ENCODE results near the gene FTCD. TPM values are rescaled to one million over a fixed set of nuclear protein-coding genes. Genes with fewer than 3 reads are reported as not detected.

The FTCD gene
- total and polyA plus RNA-seq, 9 of the 15 experiments (the other 6 are each of a cell fraction or from before 2014, with no cell fraction given), result 0.11 to 1.6 (median 0.67) TPM; not detected in 5

GRCh38 chr21:46184625-46185555 is 29.5 kb upstream of the FTCD start (continued):
- peak; percentile 44 for TF ChIP-seq HMGN3 (IDR thresholded peaks at IDR 0.05; ENCODE audit: borderline replicate concordance, extremely low read depth, insufficient read length, low read depth, low read length)
- no peak for TF ChIP-seq EWSR1 (IDR thresholded peaks at IDR 0.05; ENCODE audit: borderline replicate concordance, low read depth, partially characterized antibody)
- no peak for TF ChIP-seq WHSC1 (IDR thresholded peaks at IDR 0.05; ENCODE audit: low read length)
- TF ChIP-seq SOX6 (IDR thresholded peaks at IDR 0.05), result no peak
- TF ChIP-seq SMC3 (conservative IDR thresholded peaks at IDR 0.05; ENCODE audit: insufficient read depth, low read depth, low read length), result no peak
- TF ChIP-seq POLR2B (IDR thresholded peaks at IDR 0.05; ENCODE audit: low read depth, partially characterized antibody), result peak; percentile 43
- no peak for TF ChIP-seq XRCC4 (IDR thresholded peaks at IDR 0.05; ENCODE audit: extremely low read depth, insufficient read depth, insufficient read length)
- TF ChIP-seq XRCC3 (IDR thresholded peaks at IDR 0.05), result no peak
- TF ChIP-seq HDAC6 (IDR thresholded peaks at IDR 0.05; ENCODE audit: low read depth, low read length), result no peak
- TF ChIP-seq TSHZ1 (CRISPR knock-in tag; IDR thresholded peaks at IDR 0.05), result no peak
- no peak for TF ChIP-seq ZNF133 (CRISPR knock-in tag; IDR thresholded peaks at IDR 0.05)
- TF ChIP-seq USF2 (CRISPR knock-in tag; IDR thresholded peaks at IDR 0.05), result no peak
- no peak for TF ChIP-seq U2AF2 (optimal IDR thresholded peaks at IDR 0.05; ENCODE audit: low read depth, low read length)
- no peak for TF ChIP-seq ZFPM2 (CRISPR knock-in tag; IDR thresholded peaks at IDR 0.05)
- TF ChIP-seq PRDM10 (IDR thresholded peaks at IDR 0.05; ENCODE audit: partially characterized antibody), result peak; percentile 82
- no peak for TF ChIP-seq ZNF253 (CRISPR knock-in tag; conservative IDR thresholded peaks at IDR 0.05)
- no peak for TF ChIP-seq ZNF445 (CRISPR knock-in tag; IDR thresholded peaks at IDR 0.05; ENCODE audit: low read depth)
- TF ChIP-seq STAG1 (CRISPR knock-in tag; IDR thresholded peaks at IDR 0.05; ENCODE audit: borderline replicate concordance), result no peak
- TF ChIP-seq, protein P1, sequence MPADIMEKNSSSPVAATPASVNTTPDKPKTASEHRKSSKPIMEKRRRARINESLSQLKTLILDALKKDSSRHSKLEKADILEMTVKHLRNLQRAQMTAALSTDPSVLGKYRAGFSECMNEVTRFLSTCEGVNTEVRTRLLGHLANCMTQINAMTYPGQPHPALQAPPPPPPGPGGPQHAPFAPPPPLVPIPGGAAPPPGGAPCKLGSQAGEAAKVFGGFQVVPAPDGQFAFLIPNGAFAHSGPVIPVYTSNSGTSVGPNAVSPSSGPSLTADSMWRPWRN (IDR thresholded peaks at IDR 0.05; ENCODE audit: low read depth), result no peak
